Pancreas (tissue), 10 donors: ENCODE data around the gene ADAM11. TPM values are rescaled to one million over a fixed set of nuclear protein-coding genes. Genes with fewer than 3 reads are reported as not detected.

ENCODE experiments used
- ATAC-seq, 4 donors: fragments of 200-7000 bp; cut with Tn5 transposase; one replicate each; pipeline versions ENCODE4 v1.8.0 to v1.9.1; 2020; ENCODE audit warnings: mild to moderate bottlenecking in 4 of 4, moderate library complexity in 4 of 4
- DNase-seq, 6 donors: peaks; one replicate each; pipeline ENCODE4 v3.0.0-alpha.2; 2020
- FAIRE-seq: peaks from 2 replicates; lab custom pipeline; 2012; peaks lifted over from hg19 to GRCh38; lab: Jason Lieb, UNC
- H3K27ac ChIP-seq, 4 donors: fragments of 200-600 bp; sonication (generic); 1 replicate in 3 of 4; 2 replicates in 1 of 4; pipeline versions ENCODE4 v1.5.0 to v1.8.0; 2020
- H3K27me3 ChIP-seq, 4 donors: fragments of 200-600 bp; one replicate each; pipeline ENCODE4 v1.8.0; 2021
- H3K36me3 ChIP-seq, 3 donors: fragments of 200-600 bp; sonication (generic) in 1 of 3; one replicate each; pipeline versions ENCODE4 v1.5.0 to v1.8.0; 2020 to 2021
- H3K4me1 ChIP-seq, 3 donors: fragments of 200-600 bp; one replicate each; pipeline ENCODE4 v1.8.0; 2021
- H3K4me3 ChIP-seq, 4 donors: fragments of 200-600 bp; sonication (generic) in 2 of 4; one replicate each; pipeline versions ENCODE4 v1.5.0 to v1.8.0; 2020 to 2021
- H3K9me3 ChIP-seq, 4 donors: fragments of 200-600 bp; one replicate each; pipeline ENCODE4 v1.8.0; 2021
- CTCF ChIP-seq, 4 donors: fragments of 200-600 bp; sonication (generic) in 3 of 4; IDR thresholded peaks; one replicate each; pipeline versions ENCODE4 v1.5.0 to v1.8.0; 2021; ENCODE audit warnings: antibody characterized with exemption in 4 of 4
- WGBS, 2 donors: extraction: QIAGEN DNeasy Blood & Tissue Kit; methylation state at CpG; one replicate each; pipeline ENCODE4 v1.1.7; 2013; 5-methylcytosine and 5-hydroxymethylcytosine counted together
- intact Hi-C, 3 donors: fragments of 100-400 bp; cut with DNase I; formaldehyde crosslinking; loops; one replicate each; pipeline versions ENCODE4 v1.11.1 to v1.14.2; 2022
- polyA plus RNA-seq, 2 donors: library from polyadenylated mRNA; stranded (reverse); fragments of 200-250 nt; gene quantifications; one replicate each; pipeline ENCODE4 v1.2.3, GENCODE V29; 2013
- total RNA-seq, 6 donors: library from RNA; stranded (reverse); fragmentation: NEBNext Ultra II Directional in 4 of 6; extraction: Animal tissue kit (Norgen Biotek cat#: 25700) in 4 of 6; gene quantifications; one replicate each; pipeline versions ENCODE4 v1.2.1 to v1.2.4, GENCODE V29; 2021 to 2023
- donor health status: healthy with polysubstance abuse.
- donor health status: DM: no; HTN: no; CAD: no; lungs with moderate emphysema.
- donor health status: DM: no; HTN: no; CAD: no.
- donor health status: control.
- donor health status: control.
- donor health status: Bipolar disorder and iron deficiency.
- donor health status: DM: yes; HTN: yes; CAD: no.
- donor health status: DM: no; HTN: no; CAD: no.
- donor health status: DM: no; HTN: no; CAD: no.
- donor health status: DM: yes; HTN: yes; CAD: no.

ADAM11 gene
- total and polyA plus RNA-seq, 8 donors: 0.03 to 0.40 (median 0.18) TPM

- no peaks in the 10 kb centered on the region for H3K36me3 ChIP-seq
- peak in 1 of 6 donors; percentile 55 for DNase-seq
- peaks cover 0 to 8% (median 0%) of the 10 kb centered on the region in 3 donors for H3K4me1 ChIP-seq
- H3K27ac ChIP-seq: no peak overlapping the region
- 52 to 66% methylated on average over 6 of the region's 6 CpGs for WGBS, 2 donors
- no peaks in the 10 kb centered on the region for H3K27me3 ChIP-seq
- H3K4me3 ChIP-seq: no peak overlapping the region
- no peak for ATAC-seq
- FAIRE-seq: no peak
- intact Hi-C loops: loop anchor here in 1 of 3 donors (10.0 kb wide), 1 partner anchor 342 kb away; no protein-coding TSS in a partner anchor
- no peak for TF ChIP-seq CTCF (IDR thresholded peaks at IDR 0.05)
- H3K9me3 ChIP-seq: no peaks in the 10 kb centered on the region
Observed at GRCh38 chr17:44773140-44773539, 14.4 kb downstream of the ADAM11 start.

- ATAC-seq (peak; percentile 80 to 88 (median 82)), DNase-seq (peak; percentile 79 to 100 (median 93)), FAIRE-seq (no peak)
- H3K4me1 ChIP-seq: peaks cover 0 to 8% (median 0%) of the 10 kb centered on the region in 3 donors
- peak; percentile 94 to 98 (median 96) for TF ChIP-seq CTCF (IDR thresholded peaks at IDR 0.05)
- H3K36me3 ChIP-seq: no peaks in the 10 kb centered on the region
- WGBS, 2 donors: 10 to 11% methylated on average over 41 to 42 of the region's 42 CpGs
- peak overlapping the region; percentile 34 to 75 (median 38) for H3K4me3 ChIP-seq
- no peaks in the 10 kb centered on the region for H3K27me3 ChIP-seq
- no peaks in the 10 kb centered on the region for H3K9me3 ChIP-seq
- no peak overlapping the region for H3K27ac ChIP-seq
- intact Hi-C loops: loop anchor here in 1 of 3 donors (5.0 to 10.0 kb wide), 2 partner anchors 88 to 340 kb away; no protein-coding TSS in a partner anchor
Observed at GRCh38 chr17:44774271-44775135, 15.7 kb downstream of the ADAM11 start.

GRCh38 chr17:44775136-44775837 lies 16.5 kb downstream of the ADAM11 start:
- Histone ChIP-seq H3K27ac (peak overlapping the region in 2 of 4 donors; percentile 31 to 52), H3K9me3 (no peaks in the 10 kb centered on the region), H3K4me3 (peak overlapping the region; percentile 34 to 75 (median 38)), H3K36me3 (no peaks in the 10 kb centered on the region), H3K4me1 (peaks cover 0 to 8% (median 0%) of the 10 kb centered on the region in 3 donors), H3K27me3 (no peaks in the 10 kb centered on the region)
- ATAC-seq (peak; percentile 91 to 95 (median 93)), DNase-seq (peak in 3 of 6 donors; percentile 95 to 99 (median 97)), FAIRE-seq (no peak)
- intact Hi-C loops: loop anchor here in 1 of 3 donors (5.0 to 10.0 kb wide), 2 partner anchors 87 to 340 kb away; no protein-coding TSS in a partner anchor
- TF ChIP-seq CTCF (IDR thresholded peaks at IDR 0.05): peak in 1 of 4 donors; percentile 0
- 0 to 1% methylated on average over 47 to 50 of the region's 50 CpGs for WGBS, 2 donors

GRCh38 chr17:44775838-44776621 lies 17.2 kb downstream of the ADAM11 start:
- intact Hi-C loops: loop anchor here in 1 of 3 donors (5.0 to 10.0 kb wide), 2 partner anchors 86 to 339 kb away; no protein-coding TSS in a partner anchor
- TF ChIP-seq CTCF (IDR thresholded peaks at IDR 0.05): no peak
- DNase-seq (peak in 5 of 6 donors; percentile 32 to 98 (median 97)), ATAC-seq (peak; percentile 8 to 29 (median 12)), FAIRE-seq (no peak)
- H3K27ac ChIP-seq: peak overlapping the region in 1 of 4 donors; percentile 53
- no peaks in the 10 kb centered on the region for H3K36me3 ChIP-seq
- H3K4me1 ChIP-seq: peaks cover 0 to 8% (median 0%) of the 10 kb centered on the region in 3 donors
- WGBS, 2 donors: 4 to 6% methylated on average over 39 to 43 of the region's 43 CpGs
- no peaks in the 10 kb centered on the region for H3K9me3 ChIP-seq
- H3K27me3 ChIP-seq: no peaks in the 10 kb centered on the region
- peak overlapping the region; percentile 26 to 75 (median 34) for H3K4me3 ChIP-seq
